MM.1S (cell line): ENCODE results near the gene HAUS5.

Experiments
- DNase-seq: peaks from one replicate; pipeline ENCODE4 v3.0.0-alpha.2; 2015
- H2AFZ ChIP-seq: fragments of 300-600 bp; sonication (generic); 2 replicates; pipeline ENCODE4 v1.6.0; 2016; ENCODE audit warnings: antibody characterized with exemption, low read length
- H3F3A ChIP-seq: fragments of 300-600 bp; sonication (generic); 2 replicates; pipeline ENCODE4 v1.6.1; 2016; ENCODE audit warnings: mild to moderate bottlenecking, antibody characterized with exemption, low read length, moderate library complexity, mixed read lengths; ENCODE audit not compliant: insufficient read depth
- H3K27ac ChIP-seq: fragments of 300-600 bp; sonication (generic); 2 replicates; pipeline ENCODE4 v1.5.1; 2016; ENCODE audit warnings: mild to moderate bottlenecking, low read length
- H3K27me3 ChIP-seq: fragments of 300-600 bp; sonication (generic); replicated peaks from 2 replicates; pipeline ENCODE4 v1.6.0; 2016; ENCODE audit warnings: low read length; ENCODE audit not compliant: insufficient read depth
- H3K36me3 ChIP-seq: fragments of 300-600 bp; sonication (generic); replicated peaks from 2 replicates; pipeline ENCODE4 v1.6.1; 2016; ENCODE audit warnings: mild to moderate bottlenecking, low read length, mixed read lengths; ENCODE audit not compliant: insufficient read depth
- H3K4me1 ChIP-seq: fragments of 300-600 bp; sonication (generic); 2 replicates; pipeline ENCODE4 v1.6.1; 2016; ENCODE audit warnings: low read length, mixed read lengths
- H3K4me2 ChIP-seq: fragments of 300-600 bp; sonication (generic); 2 replicates; pipeline ENCODE4 v1.6.0; 2016; ENCODE audit warnings: low read depth, low read length
- H3K4me3 ChIP-seq: fragments of 300-600 bp; sonication (generic); 2 replicates; pipeline ENCODE4 v1.5.1; 2016; ENCODE audit warnings: low read length, mixed read lengths
- H3K79me2 ChIP-seq: fragments of 300-600 bp; sonication (generic); 2 replicates; pipeline ENCODE4 v1.6.1; 2016; ENCODE audit warnings: mixed run types, low read length, mixed read lengths
- H3K9ac ChIP-seq: fragments of 300-600 bp; sonication (generic); 2 replicates; pipeline ENCODE4 v1.6.1; 2016; ENCODE audit warnings: low read length, mixed read lengths
- H3K9me2 ChIP-seq: fragments of 300-600 bp; sonication (generic); replicated peaks from 2 replicates; pipeline ENCODE4 v1.6.1; 2016; ENCODE audit warnings: mild to moderate bottlenecking, low read length, mixed read lengths; ENCODE audit not compliant: insufficient read depth
- H3K9me3 ChIP-seq: fragments of 300-600 bp; sonication (generic); replicated peaks from 2 replicates; pipeline ENCODE4 v1.6.1; 2016; ENCODE audit warnings: mild to moderate bottlenecking, low read length, mixed read lengths; ENCODE audit not compliant: insufficient read depth
- H4K20me1 ChIP-seq: fragments of 300-600 bp; sonication (generic); 2 replicates; pipeline ENCODE4 v1.6.1; 2016; ENCODE audit warnings: mild to moderate bottlenecking, low read length, moderate library complexity, mixed read lengths; ENCODE audit not compliant: insufficient read depth
- EZH2 ChIP-seq: fragments of 300-600 bp; sonication (generic); optimal IDR thresholded peaks from 2 replicates; pipeline ENCODE3; 2017; ENCODE audit warnings: low read depth, mild to moderate bottlenecking, antibody characterized with exemption, low read length, mixed read lengths
- EZH2phosphoT487 ChIP-seq: fragments of 300-600 bp; sonication (generic); IDR thresholded peaks from 2 replicates; pipeline ENCODE4 v1.6.1; 2018; ENCODE audit warnings: antibody characterized with exemption, low read length
- TF ChIP-seq, protein P1 (sequence below): fragments of 300-600 bp; sonication (generic); IDR thresholded peaks from 2 replicates; pipeline ENCODE4 v1.5.1; 2016; ENCODE audit warnings: antibody characterized with exemption, low read length, mixed read lengths

Gene HAUS5

DNA sequence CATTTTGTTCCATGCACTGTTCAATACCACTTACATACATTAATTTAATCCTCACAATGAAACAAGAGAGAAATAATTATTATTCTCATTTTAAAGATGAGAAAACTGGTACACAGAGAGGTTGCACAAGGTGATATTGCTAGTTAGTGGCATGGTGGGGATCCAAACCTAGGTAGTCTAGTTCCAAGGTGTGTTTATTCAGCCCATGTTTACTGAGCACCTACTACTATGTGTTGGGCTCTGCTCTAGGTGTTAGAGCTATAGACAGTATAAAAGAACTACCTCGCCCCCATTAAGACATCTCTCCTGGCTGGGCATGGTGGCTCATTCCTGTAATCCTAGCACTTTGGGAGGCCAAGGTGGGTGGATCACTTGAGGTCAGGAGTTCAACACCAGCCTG, 29.8 kb upstream of the HAUS5 start:
- H3K9ac ChIP-seq, result no peak overlapping the region
- H3K27me3 ChIP-seq, result peaks cover 64% of the 10 kb centered on the region
- DNase-seq, result no peak
- no peaks in the 10 kb centered on the region for H3K36me3 ChIP-seq
- H3K79me2 ChIP-seq, result no peaks in the 10 kb centered on the region
- no peaks in the 10 kb centered on the region for H3F3A ChIP-seq
- peaks cover 9% of the 10 kb centered on the region for H3K4me1 ChIP-seq
- no peaks in the 10 kb centered on the region for H3K9me2 ChIP-seq
- no peak overlapping the region for H3K4me2 ChIP-seq
- no peak for TF ChIP-seq EZH2
- no peak for TF ChIP-seq EZH2phosphoT487
- TF ChIP-seq, protein P1, sequence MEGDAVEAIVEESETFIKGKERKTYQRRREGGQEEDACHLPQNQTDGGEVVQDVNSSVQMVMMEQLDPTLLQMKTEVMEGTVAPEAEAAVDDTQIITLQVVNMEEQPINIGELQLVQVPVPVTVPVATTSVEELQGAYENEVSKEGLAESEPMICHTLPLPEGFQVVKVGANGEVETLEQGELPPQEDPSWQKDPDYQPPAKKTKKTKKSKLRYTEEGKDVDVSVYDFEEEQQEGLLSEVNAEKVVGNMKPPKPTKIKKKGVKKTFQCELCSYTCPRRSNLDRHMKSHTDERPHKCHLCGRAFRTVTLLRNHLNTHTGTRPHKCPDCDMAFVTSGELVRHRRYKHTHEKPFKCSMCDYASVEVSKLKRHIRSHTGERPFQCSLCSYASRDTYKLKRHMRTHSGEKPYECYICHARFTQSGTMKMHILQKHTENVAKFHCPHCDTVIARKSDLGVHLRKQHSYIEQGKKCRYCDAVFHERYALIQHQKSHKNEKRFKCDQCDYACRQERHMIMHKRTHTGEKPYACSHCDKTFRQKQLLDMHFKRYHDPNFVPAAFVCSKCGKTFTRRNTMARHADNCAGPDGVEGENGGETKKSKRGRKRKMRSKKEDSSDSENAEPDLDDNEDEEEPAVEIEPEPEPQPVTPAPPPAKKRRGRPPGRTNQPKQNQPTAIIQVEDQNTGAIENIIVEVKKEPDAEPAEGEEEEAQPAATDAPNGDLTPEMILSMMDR, result no peak
- no peaks in the 10 kb centered on the region for H3K9me3 ChIP-seq
- H3K4me3 ChIP-seq, result no peak overlapping the region
- H3K27ac ChIP-seq, result no peak overlapping the region
- no peaks in the 10 kb centered on the region for H4K20me1 ChIP-seq
- no peak overlapping the region for H2AFZ ChIP-seq

DNA sequence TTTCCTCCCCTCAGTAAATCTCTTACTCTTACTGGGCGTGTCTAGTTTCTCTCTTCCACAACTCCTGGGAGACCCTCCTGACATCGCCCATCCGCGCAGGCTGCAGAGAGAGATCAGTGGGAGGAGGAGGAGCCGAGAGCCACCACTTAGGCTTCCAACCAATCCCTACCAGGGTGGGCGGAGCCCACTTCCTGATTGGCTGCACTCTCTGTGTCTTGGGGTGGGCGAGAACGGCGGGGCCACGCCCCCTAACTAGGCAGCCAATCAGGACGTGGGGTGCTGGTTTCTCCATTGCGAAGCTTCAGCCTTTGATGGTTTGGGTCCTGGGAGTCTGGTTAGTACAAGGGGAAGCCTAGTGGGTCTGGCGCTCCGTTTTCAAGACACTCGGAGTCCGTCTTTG, 26.7 kb upstream of the HAUS5 start, which contains the start of gene PMIS2:
TSS of gene PMIS2 (plus strand) at position 326 of the 400 bp plus-strand sequence. CDS start 87 bp downstream, outside the sequence.
- no peaks in the 10 kb centered on the region for H3F3A ChIP-seq
- H3K79me2 ChIP-seq, result no peaks in the 10 kb centered on the region
- no peaks in the 10 kb centered on the region for H4K20me1 ChIP-seq
- peaks cover 84% of the 10 kb centered on the region for H3K27me3 ChIP-seq
- H3K27ac ChIP-seq, result no peak within 1 kb of the TSS
- H3K4me3 ChIP-seq, result no peak within 1 kb of the TSS
- H3K9me3 ChIP-seq, result no peaks in the 10 kb centered on the region
- H2AFZ ChIP-seq, result no peak within 1 kb of the TSS
- no peak within 1 kb of the TSS for H3K9ac ChIP-seq
- no peaks in the 10 kb centered on the region for H3K36me3 ChIP-seq
- no peak for DNase-seq
- H3K4me2 ChIP-seq, result no peak within 1 kb of the TSS
- H3K9me2 ChIP-seq, result no peaks in the 10 kb centered on the region
- H3K4me1 ChIP-seq, result no peaks in the 10 kb centered on the region
- no peak for TF ChIP-seq EZH2
- TF ChIP-seq EZH2phosphoT487, result no peak

DNA sequence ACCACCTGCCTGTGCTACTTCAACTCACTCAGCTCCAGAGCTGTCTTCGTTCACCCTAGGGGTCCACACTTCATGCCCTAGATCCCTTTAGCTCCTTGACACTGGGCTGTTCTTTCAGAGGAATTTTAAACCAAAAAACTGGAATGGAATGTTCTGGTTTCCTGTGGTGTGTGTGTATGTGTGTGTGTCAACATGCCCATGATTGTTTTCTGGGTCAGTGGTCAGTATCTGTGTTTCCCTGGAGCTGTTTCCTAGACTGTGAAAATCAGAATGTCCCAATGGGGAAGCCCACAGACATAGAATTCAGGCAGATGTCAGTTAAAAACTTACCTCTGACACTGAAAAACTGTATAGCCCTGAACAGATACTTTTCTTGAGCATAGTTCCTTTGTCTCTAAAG, 25.2 kb upstream of the HAUS5 start:
- H4K20me1 ChIP-seq, result no peaks in the 10 kb centered on the region
- H3K4me1 ChIP-seq, result no peaks in the 10 kb centered on the region
- no peak overlapping the region for H3K4me2 ChIP-seq
- no peaks in the 10 kb centered on the region for H3K79me2 ChIP-seq
- H3K9me2 ChIP-seq, result no peaks in the 10 kb centered on the region
- H3K27ac ChIP-seq, result no peak overlapping the region
- no peaks in the 10 kb centered on the region for H3K36me3 ChIP-seq
- no peak for DNase-seq
- no peaks in the 10 kb centered on the region for H3F3A ChIP-seq
- no peak overlapping the region for H3K9ac ChIP-seq
- no peaks in the 10 kb centered on the region for H3K9me3 ChIP-seq
- TF ChIP-seq EZH2 (no peak), EZH2phosphoT487 (no peak)
- TF ChIP-seq, protein P1, result no peak
- no peak overlapping the region for H3K4me3 ChIP-seq
- H2AFZ ChIP-seq, result no peak overlapping the region
- H3K27me3 ChIP-seq, result peaks cover 76% of the 10 kb centered on the region

DNA sequence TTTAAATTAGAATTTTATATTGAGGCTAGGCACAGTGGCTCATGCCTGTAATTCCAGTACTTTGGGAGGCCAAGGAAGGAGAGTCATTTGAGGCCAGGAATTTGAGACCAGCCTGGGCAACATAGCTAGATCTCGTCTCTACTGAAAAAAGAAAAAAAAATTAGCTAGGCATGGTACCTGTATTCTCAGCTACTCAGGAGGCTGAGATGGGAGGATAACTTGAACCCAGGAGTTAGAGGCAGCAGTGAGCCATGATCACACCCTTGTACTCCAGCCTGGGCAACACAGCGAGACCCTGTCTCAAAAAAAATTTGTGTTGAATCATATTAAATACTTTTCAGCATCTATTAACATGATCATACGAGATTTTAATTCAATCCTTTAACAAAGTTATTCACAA, 21.7 kb upstream of the HAUS5 start:
- Histone ChIP-seq H2AFZ (no peak overlapping the region), H3K9me3 (no peaks in the 10 kb centered on the region), H3K79me2 (no peaks in the 10 kb centered on the region), H3K27ac (no peak overlapping the region), H3K36me3 (no peaks in the 10 kb centered on the region), H3F3A (no peaks in the 10 kb centered on the region), H3K9ac (no peak overlapping the region), H3K9me2 (no peaks in the 10 kb centered on the region), H4K20me1 (no peaks in the 10 kb centered on the region), H3K4me2 (no peak overlapping the region), H3K27me3 (peaks cover 49% of the 10 kb centered on the region), H3K4me1 (no peaks in the 10 kb centered on the region), H3K4me3 (no peak overlapping the region)
- TF ChIP-seq, protein P1, result no peak
- no peak for TF ChIP-seq EZH2
- no peak for TF ChIP-seq EZH2phosphoT487
- DNase-seq, result no peak
